HG03064 (cell line): ENCODE data around the gene CADM1.

ENCODE experiments used
- ATAC-seq: cut with Tn5 transposase; IDR thresholded peaks from one replicate; pipeline ENCODE4 v1.9.1; 2021; ENCODE audit warnings: low read depth; ENCODE audit not compliant: unreplicated experiment

The CADM1 gene

DNA sequence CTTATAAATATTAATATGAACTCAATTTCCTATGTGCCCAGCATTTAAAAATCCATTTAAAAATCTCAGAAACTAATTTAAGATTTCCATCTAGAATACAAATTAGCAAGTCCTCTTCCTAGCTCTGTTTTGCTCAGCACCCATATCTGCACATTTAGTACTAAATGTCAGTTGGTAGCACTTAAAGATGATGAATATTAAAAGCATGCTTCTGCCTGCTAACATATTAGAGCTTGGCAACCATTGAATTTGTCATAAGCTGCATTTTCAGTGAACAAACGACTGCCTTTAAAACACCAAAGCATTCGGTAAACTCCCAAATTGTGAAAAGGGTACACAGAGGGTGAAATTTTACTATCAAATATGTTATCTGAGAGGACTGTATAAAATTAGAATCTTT lies 177.7 kb downstream of the CADM1 start:
- no peak for ATAC-seq

DNA sequence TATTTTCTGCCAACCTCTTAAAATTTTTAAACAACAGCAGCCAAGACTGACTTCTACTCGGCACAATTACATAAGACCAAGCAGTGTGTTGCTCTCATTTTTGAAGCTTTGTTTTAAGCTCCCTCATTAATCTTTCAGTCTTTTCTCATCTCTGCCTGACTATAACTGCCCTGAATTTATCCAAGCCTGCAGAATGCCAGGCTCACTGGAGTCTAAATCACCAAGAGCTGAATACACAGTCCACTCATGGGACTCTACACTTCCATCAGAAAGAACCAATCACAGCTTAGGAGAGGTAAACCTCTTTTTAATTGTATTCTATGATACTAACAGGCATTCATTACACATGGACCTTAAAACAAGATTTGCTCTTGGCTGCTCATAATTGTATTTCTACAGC lies 178.7 kb downstream of the CADM1 start:
- ATAC-seq: no peak

DNA sequence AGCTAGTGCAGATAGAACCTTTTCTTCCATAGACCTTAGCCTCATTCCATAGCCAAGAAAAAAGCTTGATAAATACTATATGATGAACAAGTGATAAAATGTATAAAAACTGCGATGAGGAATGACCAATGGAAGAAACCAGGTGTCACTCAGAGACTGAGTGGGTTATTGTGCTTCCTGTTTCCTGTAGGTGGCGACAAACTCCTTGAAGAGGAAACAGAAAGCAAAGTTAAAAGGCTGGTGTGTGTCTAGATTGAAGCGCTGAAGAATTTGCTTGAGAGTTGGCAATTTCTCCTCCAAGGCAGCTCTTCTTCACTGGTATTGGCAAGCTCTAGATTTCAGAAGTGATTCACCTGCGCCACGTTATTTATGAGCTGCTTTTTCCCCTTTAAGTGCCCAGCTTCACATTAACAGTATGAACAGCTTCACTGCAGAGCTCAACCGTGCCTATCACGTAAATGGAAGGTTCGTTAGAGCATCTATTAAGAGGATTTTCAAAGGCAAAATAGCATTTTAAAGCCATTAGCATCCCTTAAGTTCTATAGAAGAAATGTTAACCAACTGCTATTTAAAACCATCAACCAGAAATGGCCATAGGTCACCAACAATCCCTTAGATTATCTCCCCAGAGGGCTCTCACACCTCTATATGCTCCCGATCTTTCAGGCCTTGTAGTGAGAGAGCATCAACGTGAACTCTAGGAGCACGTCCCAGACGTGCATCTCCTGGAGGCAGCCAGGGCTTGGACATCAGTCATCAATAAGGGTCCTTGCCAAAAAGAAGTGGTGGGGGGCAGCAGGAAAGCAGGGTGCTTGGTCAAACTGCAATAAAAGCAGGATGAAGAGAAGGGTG lies 179.4 kb downstream of the CADM1 start:
- no peak for ATAC-seq

DNA sequence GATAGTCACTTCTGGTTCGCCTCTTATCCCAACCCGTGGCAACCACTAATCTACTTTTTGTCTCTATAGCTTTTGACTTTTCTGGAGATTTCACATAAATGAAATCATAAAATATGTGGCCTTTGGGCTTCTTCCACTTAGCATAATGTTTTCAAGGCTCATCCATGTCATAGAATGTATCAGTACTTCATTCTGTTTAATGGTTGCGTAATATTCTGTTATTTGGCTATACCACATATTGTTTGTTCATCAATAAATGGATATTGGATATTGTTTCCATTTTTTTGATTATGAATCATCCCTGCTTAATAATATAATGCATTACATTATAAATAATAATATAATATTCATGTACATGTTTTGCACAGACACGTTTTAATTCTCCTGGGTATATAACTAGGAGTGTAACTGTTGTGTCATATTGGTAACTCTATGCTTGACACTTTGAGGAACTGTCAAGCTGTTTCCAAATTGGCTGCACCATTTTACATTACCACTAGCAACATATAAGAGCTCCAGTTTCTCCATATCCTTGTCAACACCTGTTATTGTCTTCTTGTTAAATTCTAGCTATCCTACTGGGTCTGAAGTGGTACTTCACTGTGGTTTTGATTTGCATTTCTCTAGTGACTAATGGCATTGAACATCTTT lies 181.5 kb downstream of the CADM1 start:
- no peak for ATAC-seq

DNA sequence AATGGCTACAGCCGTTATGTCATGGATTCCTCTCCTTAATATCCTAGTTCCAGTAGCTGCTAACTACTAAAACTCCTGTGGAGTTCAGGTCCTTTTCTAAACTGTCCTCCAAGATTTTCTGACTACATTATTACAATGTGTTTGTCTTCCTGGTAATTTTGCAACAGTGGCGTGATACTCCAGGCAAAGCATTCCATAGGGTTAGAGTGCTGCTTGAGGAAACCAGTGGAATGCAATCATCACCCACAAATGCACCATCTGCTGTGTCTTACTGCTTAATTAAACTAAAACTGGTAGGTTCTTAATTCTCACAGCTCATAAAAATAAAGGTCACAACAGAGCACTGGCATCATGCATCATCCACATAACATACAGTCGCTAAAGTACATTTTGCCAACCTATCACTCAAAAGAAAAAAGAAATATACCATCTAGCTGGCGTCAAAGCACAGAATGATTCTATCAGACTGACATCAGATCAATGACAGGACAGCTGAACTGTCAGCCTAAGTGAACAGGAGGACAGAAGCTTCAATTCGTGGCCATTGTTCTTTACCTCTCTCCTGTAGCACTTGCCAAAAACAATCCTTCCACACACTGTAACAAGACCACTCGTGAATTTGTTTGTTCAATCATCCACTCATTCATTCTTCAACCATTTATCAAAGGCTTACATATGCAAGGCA lies 182.5 kb downstream of the CADM1 start:
- no peak for ATAC-seq

DNA sequence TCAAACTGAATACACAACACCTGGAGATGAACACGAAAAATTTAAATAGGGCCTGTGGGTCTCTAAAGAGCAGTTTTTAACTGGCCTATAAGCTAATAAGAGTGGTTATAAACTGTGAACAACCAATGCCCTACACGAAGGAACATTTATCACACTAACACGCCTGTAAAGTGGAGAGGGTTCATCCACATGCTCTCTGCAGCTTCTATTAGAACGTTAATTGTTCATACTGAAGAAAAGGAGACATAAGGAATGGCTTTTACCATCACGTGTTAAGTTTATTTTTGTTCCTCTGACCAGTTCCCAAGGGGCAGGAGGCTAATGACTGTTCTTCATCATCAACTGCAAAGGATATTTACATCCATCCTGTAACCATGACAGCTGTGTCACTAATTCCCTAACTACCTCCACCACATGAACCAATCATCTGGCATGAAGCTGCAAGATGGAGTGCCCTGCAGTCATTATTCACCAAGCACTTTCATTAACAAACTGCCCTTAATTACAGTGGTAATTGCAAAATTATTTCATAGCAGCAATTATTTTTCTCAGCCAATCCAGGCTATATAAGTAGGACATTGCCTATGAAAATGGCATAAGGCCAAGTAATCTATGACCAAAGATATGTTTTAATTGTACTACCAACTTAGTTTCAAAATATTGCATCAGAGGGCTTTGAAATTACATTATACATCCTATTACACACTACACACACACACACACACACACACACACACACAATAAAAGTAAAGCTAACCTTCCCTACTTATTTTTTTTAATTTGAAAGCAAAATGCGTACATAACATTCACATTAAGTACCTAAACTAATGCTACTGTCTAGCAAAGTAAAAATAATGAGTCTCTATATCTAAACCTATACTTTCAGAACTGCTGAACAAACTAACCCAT lies 186.7 kb downstream of the CADM1 start:
- no peak for ATAC-seq

DNA sequence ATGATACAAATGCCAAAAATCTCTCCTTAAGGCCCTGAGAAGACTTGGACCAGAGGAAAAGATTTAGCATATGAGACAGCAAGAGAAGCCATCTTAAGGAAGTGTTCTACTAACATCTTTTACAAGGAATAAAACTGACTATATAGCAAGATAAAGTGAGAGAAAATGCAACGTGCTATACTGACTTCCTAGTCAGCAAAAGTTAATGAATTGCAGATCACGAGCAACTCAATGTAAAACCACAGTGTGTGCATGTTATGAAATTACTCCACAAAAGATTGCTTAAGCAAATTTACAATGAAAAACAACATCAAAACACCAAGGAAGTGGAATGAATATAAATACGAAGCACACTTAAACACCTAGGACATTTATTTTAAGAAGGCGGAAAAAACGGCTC lies 187.5 kb downstream of the CADM1 start:
- no peak for ATAC-seq

DNA sequence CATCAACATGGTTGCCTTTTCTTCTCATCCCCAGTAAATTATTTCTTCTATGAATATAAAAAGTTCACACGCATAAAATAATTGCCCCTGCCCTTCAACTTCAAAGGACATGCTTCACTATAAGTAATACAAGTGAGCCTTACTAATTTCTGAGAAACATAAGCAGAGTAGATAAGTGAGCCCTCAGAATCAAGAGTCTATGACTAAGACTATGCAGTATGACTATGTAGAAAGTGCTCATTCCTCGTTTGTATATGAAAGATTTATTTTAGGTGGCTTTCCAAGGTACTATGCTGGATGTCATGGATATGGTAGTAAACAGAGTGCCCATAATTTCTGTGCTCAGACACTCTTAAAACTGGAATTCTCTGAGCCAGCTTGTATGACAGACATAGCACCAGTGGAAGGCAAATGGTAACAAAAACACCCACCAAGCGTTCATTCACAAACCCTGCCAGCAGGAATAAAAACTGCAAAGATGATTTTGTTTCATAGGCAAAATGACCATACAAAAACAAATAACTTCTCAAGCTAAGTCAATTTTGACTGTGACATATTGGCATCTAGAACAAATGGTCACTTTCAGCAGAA lies 189.8 kb downstream of the CADM1 start:
- ATAC-seq: no peak

DNA sequence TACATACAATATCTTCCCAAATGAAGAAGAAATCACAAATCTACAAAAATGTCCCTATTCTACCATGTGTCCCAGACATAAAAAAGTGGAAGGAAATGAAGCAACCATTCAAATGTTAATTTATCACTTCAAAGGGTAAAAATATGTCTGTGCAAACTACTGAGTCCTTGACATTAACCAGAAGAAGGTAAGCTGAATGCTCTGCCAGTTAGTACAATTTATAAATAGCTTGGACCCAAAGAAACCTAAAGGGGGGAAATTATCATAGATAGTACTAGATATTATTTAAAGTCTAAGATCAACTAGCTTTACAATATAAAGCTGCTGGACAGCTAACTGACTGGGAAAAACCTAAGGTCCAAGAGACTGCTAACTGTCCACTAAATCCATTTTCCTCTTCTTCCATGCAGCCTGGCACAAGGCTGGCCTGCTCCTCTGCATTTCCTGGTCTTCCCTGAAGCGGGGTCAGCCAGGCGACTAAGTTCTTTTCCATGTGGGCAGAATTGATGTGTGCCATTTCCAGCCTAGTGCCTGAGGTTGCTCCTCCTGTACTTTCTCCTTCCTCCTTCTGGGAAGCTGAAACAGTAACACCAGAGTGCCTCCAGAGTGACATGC lies 190.9 kb downstream of the CADM1 start:
- no peak for ATAC-seq

DNA sequence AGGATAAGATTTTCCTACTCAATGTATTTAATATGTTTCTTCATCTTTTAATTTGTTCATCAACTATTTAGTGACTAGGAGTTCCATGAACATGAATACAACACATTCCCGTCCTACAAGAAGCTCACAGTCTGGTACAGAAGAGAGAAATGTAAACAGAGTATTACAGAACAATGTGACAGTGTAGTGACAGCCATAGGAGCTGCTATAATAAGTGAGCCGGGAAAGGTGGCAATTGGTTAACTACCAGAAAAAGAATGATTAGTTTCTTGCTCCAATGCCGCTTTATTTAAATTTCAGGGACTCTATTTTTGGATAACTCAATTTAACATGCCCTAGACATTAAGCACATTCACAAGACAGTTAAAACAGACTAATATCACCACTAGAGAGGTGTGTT lies 192.3 kb downstream of the CADM1 start:
- no peak for ATAC-seq

DNA sequence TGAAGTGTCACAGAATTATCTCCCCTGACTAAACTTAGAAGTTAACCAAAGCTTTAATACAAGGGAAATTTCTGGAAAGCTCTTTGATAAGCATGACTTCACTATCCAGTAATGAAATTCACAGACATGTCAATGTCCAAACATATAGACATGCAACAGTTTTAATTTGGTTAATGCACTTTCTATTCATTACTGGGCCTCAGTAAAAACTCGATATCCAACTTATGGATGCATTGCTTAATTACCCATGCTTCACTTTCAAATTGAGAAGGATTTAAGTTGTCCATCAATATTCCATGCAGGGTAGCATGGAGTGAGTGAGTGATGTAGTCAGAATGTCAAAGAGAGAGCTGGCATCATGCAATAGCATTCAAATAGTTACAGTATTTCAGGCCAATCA lies 197.5 kb downstream of the CADM1 start:
- no peak for ATAC-seq

DNA sequence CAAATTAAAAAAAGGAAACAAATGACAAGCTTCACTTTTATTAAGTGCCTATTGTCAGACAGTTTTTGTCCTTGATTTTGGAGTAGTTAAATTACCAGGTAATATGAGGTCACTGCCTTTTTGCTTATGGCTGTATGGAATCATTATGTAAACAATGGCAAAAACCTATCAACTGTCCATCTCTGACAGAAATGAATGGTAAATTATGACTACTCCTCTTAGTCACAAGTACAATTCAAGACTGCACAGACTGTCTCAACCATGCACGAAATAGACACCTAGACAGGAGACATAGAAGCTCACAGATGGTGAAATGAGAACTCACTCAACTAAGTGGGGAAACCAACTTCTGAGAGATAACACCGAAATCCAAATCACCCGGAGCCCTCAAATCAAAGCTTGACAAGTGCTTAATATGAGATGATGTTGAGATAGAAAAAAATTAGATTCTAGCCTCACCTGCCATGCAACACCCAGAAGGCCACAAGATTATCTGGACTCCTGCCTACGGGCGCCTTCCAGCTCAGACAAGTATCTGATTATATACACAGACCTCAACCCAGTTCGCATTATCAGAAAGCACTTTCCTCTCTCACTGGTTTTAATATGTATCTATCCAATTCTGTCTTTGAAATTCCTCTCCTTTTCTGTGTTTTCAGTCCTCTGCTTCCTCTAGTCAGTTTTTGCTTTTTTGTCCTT lies 199.3 kb downstream of the CADM1 start:
- ATAC-seq: no peak

DNA sequence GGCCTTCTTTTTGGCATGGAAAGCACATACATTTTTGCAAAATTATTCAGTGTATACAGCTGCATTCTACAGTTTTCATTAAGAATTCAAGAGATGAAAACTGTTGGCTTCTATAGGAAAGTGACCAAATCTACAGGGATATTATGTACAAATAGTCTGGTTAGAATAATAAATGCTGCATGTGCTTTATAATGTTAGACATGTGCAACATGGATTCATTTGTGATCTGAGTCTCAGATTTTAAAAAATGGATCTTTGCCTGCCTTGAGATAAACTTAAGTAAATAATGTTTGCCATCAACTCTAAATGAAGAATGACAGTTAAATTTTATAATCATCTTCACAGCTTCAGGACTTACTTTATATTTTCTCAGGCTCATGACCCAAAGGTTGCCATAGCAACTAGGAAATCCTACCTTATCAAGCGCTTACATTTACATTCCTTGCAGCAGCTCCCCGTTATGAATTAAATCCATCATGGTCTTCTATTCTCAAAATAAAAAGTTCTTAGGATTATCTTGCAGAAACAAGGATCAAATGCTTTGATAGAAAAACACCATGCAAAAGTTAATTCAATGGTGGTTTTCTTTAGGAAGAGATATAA lies 200.2 kb downstream of the CADM1 start:
- ATAC-seq: no peak

DNA sequence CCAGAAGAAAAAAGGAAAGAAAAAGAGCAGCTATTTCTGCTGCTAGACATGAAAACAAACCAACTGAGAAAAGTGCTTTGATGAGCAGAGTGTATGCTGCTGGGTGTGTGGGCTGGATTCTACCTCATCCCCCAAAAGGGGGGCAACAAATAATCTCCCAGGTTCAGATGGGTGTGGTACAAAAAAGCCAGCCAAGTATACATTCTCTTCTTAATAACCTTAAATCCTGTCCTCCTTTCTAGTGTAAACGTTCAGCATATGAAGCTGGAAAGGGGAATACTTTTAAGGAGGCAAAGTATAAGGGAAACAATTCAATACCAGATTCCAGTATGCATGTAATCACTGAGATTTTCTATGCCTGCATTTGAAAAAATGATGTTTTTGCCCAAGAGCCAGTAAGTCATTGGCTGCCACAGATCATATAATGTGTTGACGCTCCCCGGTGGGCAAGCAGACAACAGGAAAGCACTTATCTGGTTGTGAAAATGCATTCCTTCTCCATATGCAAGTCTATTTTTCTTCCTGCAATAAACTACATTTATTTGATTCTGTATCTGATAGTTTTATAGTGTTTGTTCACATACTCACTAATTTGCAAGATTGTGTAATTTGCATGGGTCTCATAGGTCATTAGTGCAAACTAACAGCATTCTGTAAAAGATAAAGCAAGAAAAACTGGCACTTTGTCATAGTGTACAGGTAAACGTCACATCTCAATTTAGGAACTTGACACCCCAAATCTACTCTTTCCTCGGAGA lies 201.1 kb downstream of the CADM1 start:
- ATAC-seq: no peak

DNA sequence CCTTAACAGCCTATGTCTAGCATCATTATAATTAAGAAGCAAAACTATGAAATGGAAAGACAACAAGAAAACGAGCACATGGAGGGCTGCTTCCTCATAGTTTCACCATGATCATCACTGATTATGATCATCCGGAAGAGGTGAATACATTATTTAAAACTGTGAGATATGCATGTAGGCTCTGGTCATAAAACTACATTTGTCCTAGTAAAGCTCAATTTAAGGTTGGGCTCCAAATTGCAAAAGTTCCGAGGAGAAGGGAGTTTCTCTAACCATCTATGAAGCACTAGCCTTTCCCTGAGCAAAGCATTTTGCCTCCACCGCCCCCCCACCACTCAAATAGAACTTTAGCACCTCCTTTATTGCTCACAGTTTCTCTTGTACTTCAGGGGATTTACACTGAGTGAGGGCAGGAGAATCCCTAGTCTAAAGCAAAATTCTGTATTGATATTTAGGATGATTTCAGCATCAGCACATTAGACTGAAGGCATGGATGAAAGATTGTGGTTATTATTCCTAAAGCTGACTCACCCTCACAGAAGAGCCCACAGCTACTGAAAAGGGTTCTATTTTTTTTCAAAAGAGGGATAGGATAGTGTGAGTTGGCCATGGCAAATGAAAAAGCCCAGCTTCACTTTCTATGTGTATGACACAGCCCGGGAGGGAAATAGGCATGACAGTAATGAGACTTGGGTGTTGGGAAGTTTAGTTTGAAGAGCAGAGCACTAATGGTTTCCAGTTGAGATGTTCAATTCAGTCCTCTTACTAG lies 203.4 kb downstream of the CADM1 start:
- ATAC-seq: no peak

DNA sequence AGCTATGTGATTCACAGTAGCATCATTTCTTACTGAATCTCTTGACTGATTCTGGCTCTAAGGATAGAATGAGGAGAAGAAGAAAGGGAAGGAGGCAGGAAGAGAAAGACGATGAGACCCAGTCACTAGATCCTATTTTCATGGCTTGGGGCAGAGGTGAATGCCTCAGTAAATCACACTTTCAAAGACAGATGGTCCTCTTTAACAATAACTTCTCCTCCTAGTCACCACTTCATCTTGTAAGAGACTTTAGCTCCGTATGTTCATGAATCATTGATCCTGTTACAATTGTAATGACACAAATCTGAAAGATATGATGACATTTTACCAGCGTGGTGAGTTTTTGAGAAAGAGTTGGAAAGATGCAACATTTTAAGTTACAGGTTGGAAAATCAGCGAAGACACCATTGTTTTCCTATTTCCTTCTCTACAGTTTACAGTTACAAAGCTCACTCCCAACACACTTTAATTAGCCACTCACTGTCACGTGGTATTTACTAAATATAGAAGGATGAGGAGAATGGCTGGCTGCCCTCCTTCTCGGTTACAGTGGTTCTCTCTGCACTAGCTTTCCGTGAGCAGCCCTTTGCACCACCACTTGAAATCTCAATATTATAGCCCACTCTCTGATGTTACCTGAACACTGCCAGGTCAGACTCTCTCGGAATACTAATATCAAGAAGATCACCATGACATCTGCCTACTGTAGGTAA lies 205.8 kb downstream of the CADM1 start:
- no peak for ATAC-seq

DNA sequence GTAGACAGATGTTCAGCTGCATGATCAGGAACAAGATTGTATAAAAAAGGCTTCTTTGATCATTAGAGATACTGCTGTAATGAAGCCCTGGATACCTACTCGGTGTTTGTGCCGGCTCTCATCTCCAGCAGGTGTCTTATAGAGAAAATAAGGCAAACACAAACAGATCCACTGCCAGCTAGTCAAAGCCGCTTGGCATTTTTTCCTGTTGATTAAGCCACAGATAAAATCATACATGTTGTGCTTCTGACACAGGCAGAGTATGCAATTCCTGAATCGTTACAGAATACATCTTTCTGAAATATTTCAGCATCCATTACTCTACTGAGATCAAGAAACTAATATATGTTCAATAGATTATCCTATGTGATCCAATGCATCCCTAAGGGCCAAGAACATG lies 206.9 kb downstream of the CADM1 start:
- ATAC-seq: no peak
